Psoas muscle (tissue), 8 donors: Measurements from ENCODE around the gene ANKMY1. TPM values are rescaled to one million over a fixed set of nuclear protein-coding genes. Genes with fewer than 3 reads are reported as not detected.
"Not testable (repeated sequence)": the region's sequence is repeated elsewhere in the genome, so short reads cannot be mapped to it uniquely, and the experiment has no call there.

Experiments used
- ATAC-seq, 4 donors: fragments of 200-7000 bp; cut with Tn5 transposase; one replicate each; pipeline ENCODE4 v1.9.1; 2020; ENCODE audit warnings: moderate library complexity in 3 of 4, mild to moderate bottlenecking in 2 of 4
- DNase-seq, 2 donors: peaks; one replicate each; pipeline ENCODE4 v3.0.0-alpha.2; 2020
- H3K27ac ChIP-seq: fragments of 200-600 bp; one replicate; pipeline ENCODE4 v1.8.0; 2022
- H3K27me3 ChIP-seq, 3 donors: fragments of 200-600 bp in 1 of 3; one replicate each; pipeline versions ENCODE4 v1.6.1 to v1.8.0; 2013 to 2022; ENCODE audit warnings: low read length in 2 of 3, mild to moderate bottlenecking in 2 of 3, moderate library complexity in 1 of 3; ENCODE audit not compliant: insufficient read depth in 3 of 3
- H3K36me3 ChIP-seq, 2 donors: fragments of 200-600 bp in 1 of 2; one replicate each; pipeline versions ENCODE4 v1.6.1 to v1.8.0; 2013 to 2022; ENCODE audit warnings: low read depth in 1 of 2, mild to moderate bottlenecking in 1 of 2, moderate library complexity in 1 of 2; ENCODE audit not compliant: insufficient read depth in 1 of 2
- H3K4me1 ChIP-seq: fragments of 200-600 bp; one replicate; pipeline ENCODE4 v1.8.0; 2022
- H3K4me3 ChIP-seq: fragments of 200-600 bp; one replicate; pipeline ENCODE4 v1.8.0; 2022; ENCODE audit warnings: mild to moderate bottlenecking
- H3K9me3 ChIP-seq: fragments of 200-600 bp; one replicate; pipeline ENCODE4 v1.8.0; 2022
- CTCF ChIP-seq: fragments of 200-600 bp; IDR thresholded peaks from one replicate; pipeline ENCODE4 v1.8.0; 2022; ENCODE audit warnings: antibody characterized with exemption
- WGBS, 3 donors: extraction: QIAGEN DNeasy Blood & Tissue Kit; methylation state at CpG; one replicate each; pipeline versions ENCODE4 v1.1.6 to v1.1.7; 2013; 5-methylcytosine and 5-hydroxymethylcytosine counted together
- intact Hi-C, 2 donors: fragments of 100-400 bp; cut with DNase I; formaldehyde crosslinking; loops; one replicate each; pipeline versions ENCODE4 v1.11.0 to v1.14.2; 2022
- polyA plus RNA-seq, 3 donors: library from polyadenylated mRNA; stranded (reverse); fragments of 200-250 nt; gene quantifications; one replicate each; pipeline ENCODE4 v1.2.3, GENCODE V29; 2013
- total RNA-seq, 4 donors: library from RNA; stranded (reverse); fragmentation: NEBNext Ultra II Directional in 2 of 4; extraction: Animal tissue kit (Norgen Biotek cat#: 25700) in 2 of 4; gene quantifications; one replicate each; pipeline versions ENCODE4 v1.2.1 to v1.2.4, GENCODE V29; 2021 to 2023
- donor health status: healthy with polysubstance abuse.
- donor health status: DM: no; HTN: no; CAD: no; lungs with moderate emphysema.
- donor health status: Bipolar disorder and iron deficiency.
- donor health status: healthy.
- donor health status: DM: yes; HTN: yes; CAD: no.
- donor health status: DM: no; HTN: no; CAD: no.
- donor health status: DM: no; HTN: no; CAD: no.
- donor health status: DM: yes; HTN: yes; CAD: no.

ANKMY1 gene
- total and polyA plus RNA-seq, 7 donors, result 1.4 to 5.8 (median 3.0) TPM

- intact Hi-C loops, result no loop called here
- DNase-seq (no peak), ATAC-seq (no peak)
- Histone ChIP-seq H3K4me3 (no peak overlapping the region), H3K9me3 (no peaks in the 10 kb centered on the region), H3K27me3 (no peaks in the 10 kb centered on the region), H3K4me1 (no peaks in the 10 kb centered on the region), H3K36me3 (peaks cover 0 to 13% of the 10 kb centered on the region in 2 donors), H3K27ac (no peak overlapping the region)
- no peak for TF ChIP-seq CTCF
- 83 to 89% (median 85%) methylated on average over 12 to 13 of the region's 13 CpGs for WGBS, 3 donors
Observed at GRCh38 chr2:240498171-240498957, 59.4 kb downstream of the ANKMY1 start.

GRCh38 chr2:240497082-240497481, 60.7 kb downstream of the ANKMY1 start:
- H3K4me1 ChIP-seq, H3K27ac ChIP-seq, intact Hi-C loops, H3K27me3 ChIP-seq, H3K4me3 ChIP-seq, H3K9me3 ChIP-seq, ATAC-seq, DNase-seq: not testable (repeated sequence)
- H3K36me3 ChIP-seq, result peaks cover 0 to 13% of the 10 kb centered on the region in 2 donors
- WGBS, 3 donors, result 96 to 99% (median 97%) methylated on average over 7 of the region's 7 CpGs

- DNase-seq, H3K27me3 ChIP-seq, H3K4me1 ChIP-seq, H3K9me3 ChIP-seq, intact Hi-C loops, H3K27ac ChIP-seq, H3K4me3 ChIP-seq, ATAC-seq: not testable (repeated sequence)
- TF ChIP-seq CTCF, result peak; percentile 23
- H3K36me3 ChIP-seq, result peaks cover 0 to 13% of the 10 kb centered on the region in 2 donors
- 66 to 78% (median 75%) methylated on average over 11 of the region's 11 CpGs for WGBS, 3 donors
Observed at GRCh38 chr2:240494942-240495341, 62.8 kb downstream of the ANKMY1 start.

- Histone ChIP-seq H3K36me3 (peaks cover 0 to 13% of the 10 kb centered on the region in 2 donors), H3K4me1 (no peaks in the 10 kb centered on the region), H3K27ac (no peak overlapping the region), H3K9me3 (peaks cover 9% of the 10 kb centered on the region), H3K4me3 (no peak overlapping the region), H3K27me3 (no peaks in the 10 kb centered on the region)
- ATAC-seq (no peak), DNase-seq (no peak)
- 90 to 93% (median 92%) methylated on average over 1 of the region's 1 CpG for WGBS, 3 donors
- no peak for TF ChIP-seq CTCF
- intact Hi-C loops, result no loop called here
Observed at GRCh38 chr2:240494194-240494793, 63.5 kb downstream of the ANKMY1 start.

GRCh38 chr2:240491483-240491882, 66.3 kb downstream of the ANKMY1 start:
- TF ChIP-seq CTCF, result no peak
- Histone ChIP-seq H3K4me3 (no peak overlapping the region), H3K9me3 (peaks cover 19% of the 10 kb centered on the region), H3K27me3 (no peaks in the 10 kb centered on the region), H3K27ac (no peak overlapping the region), H3K36me3 (no peaks in the 10 kb centered on the region), H3K4me1 (no peaks in the 10 kb centered on the region)
- DNase-seq (no peak), ATAC-seq (no peak)
- intact Hi-C loops, result no loop called here
- WGBS, 3 donors, result 77 to 88% (median 78%) methylated on average over 2 of the region's 2 CpGs
